GM12878 (cell line): ENCODE measurements around the gene ABCB7. TPM values are rescaled to one million over a fixed set of nuclear protein-coding genes. Genes with fewer than 3 reads are reported as not detected.
A peak's percentile ranks its signal among the peaks of the same experiment; 100 is the strongest.

Experiments used
- ATAC-seq: fragments of 200-7000 bp; cut with Tn5 transposase; 3 replicates; pipeline ENCODE4 v1.9.1; 2020; ENCODE audit warnings: mild to moderate bottlenecking, moderate library complexity
- BruUV-seq: library from RNA; stranded (reverse); fragments of 400-500 nt; replicated peaks from 2 replicates; lab custom pipeline; 2021; lab: Mats Ljungman, UMichigan
- CTCF ChIA-PET: fragments of 300-600 bp; sonication (Branson Sonifier 250); formaldehyde crosslinking; extraction: SDS; loops from one replicate; lab custom pipeline; 2021; ENCODE audit warnings: inconsistent platforms; lab: Yijun Ruan, JAX
- POLR2A ChIA-PET: fragments of 350-600 bp; formaldehyde crosslinking; extraction: SDS; loops from one replicate; lab custom pipeline; 2021; ENCODE audit warnings: inconsistent platforms; lab: Charles Lee
- RAD21 ChIA-PET: fragments of 300-600 bp; sonication (Branson Sonifier 250); formaldehyde crosslinking; loops from one replicate; lab custom pipeline; 2023; ENCODE audit warnings: antibody characterized with exemption; ENCODE audit not compliant: unreplicated experiment; lab: Charles Lee
- SMC1A ChIA-PET: fragments of 300-600 bp; sonication (Branson Sonifier 250); formaldehyde crosslinking; loops from one replicate; lab custom pipeline; 2023; ENCODE audit not compliant: unreplicated experiment, uncharacterized antibody; lab: Charles Lee
- DNase-seq: peaks from one replicate; pipeline ENCODE4 v3.0.0-alpha.2; 2011; ENCODE audit warnings: low read depth, low spot score
- FAIRE-seq: peaks from 3 replicates; lab custom pipeline; 2011; peaks lifted over from hg19 to GRCh38; lab: Jason Lieb, UNC
- H2AFZ ChIP-seq: 2 replicates; pipeline ENCODE4 v1.6.0; 2011; ENCODE audit warnings: low read depth, low read length, control low read depth; ENCODE audit not compliant: control insufficient read depth
- H3K27ac ChIP-seq: 2 replicates; pipeline ENCODE4 v1.5.1; 2011; ENCODE audit warnings: control low read depth; ENCODE audit not compliant: control insufficient read depth, insufficient read depth
- H3K27me3 ChIP-seq, 2 experiments: replicated peaks in 1 of 2; 2 replicates each; pipeline versions ENCODE4 v1.6.0 to v1.6.1; 2011; ENCODE audit warnings: low read length in 1 of 2; ENCODE audit not compliant: control insufficient read depth in 2 of 2, insufficient read depth in 2 of 2
- H3K36me3 ChIP-seq, 2 experiments: 2 replicates each; pipeline ENCODE4 v1.5.1; 2011; ENCODE audit warnings: low read length in 1 of 2; ENCODE audit not compliant: control insufficient read depth in 2 of 2, insufficient read depth in 2 of 2
- H3K4me1 ChIP-seq: 2 replicates; pipeline ENCODE4 v1.6.1; 2011; ENCODE audit warnings: mild to moderate bottlenecking, low read length, moderate library complexity, mixed read lengths; ENCODE audit not compliant: control insufficient read depth, insufficient read depth
- H3K4me2 ChIP-seq: 2 replicates; pipeline ENCODE4 v1.6.0; 2011; ENCODE audit warnings: control low read depth; ENCODE audit not compliant: control insufficient read depth, insufficient read depth
- H3K4me3 ChIP-seq: fragments of 200-600 bp; sonication (generic); 2 replicates; pipeline ENCODE4 v1.5.1; 2016
- H3K79me2 ChIP-seq: 2 replicates; pipeline ENCODE4 v1.6.0; 2011; ENCODE audit warnings: low read length; ENCODE audit not compliant: control insufficient read depth, insufficient read depth
- H3K9ac ChIP-seq: 2 replicates; pipeline ENCODE4 v1.8.0; 2011; ENCODE audit warnings: low read length, control low read depth, mixed read lengths; ENCODE audit not compliant: control insufficient read depth, insufficient read depth
- H3K9me3 ChIP-seq: replicated peaks from 3 replicates; pipeline ENCODE4 v1.5.1; 2011; ENCODE audit warnings: mild to moderate bottlenecking, low read length; ENCODE audit not compliant: control insufficient read depth, insufficient read depth
- H4K20me1 ChIP-seq: 2 replicates; pipeline ENCODE4 v1.6.0; 2011; ENCODE audit not compliant: control insufficient read depth, insufficient read depth
- ATF7 ChIP-seq: fragments of 450-650 bp; IDR thresholded peaks from 2 replicates; pipeline ENCODE4 v1.6.1; 2016; ENCODE audit warnings: low read depth, mild to moderate bottlenecking
- BRCA1 ChIP-seq: IDR thresholded peaks from 2 replicates; pipeline ENCODE4 v1.6.1; 2011; ENCODE audit warnings: low read depth, low read length, improper control_type of control experiment
- CBX3 ChIP-seq: fragments of 200-600 bp; sonication (generic); IDR thresholded peaks from 2 replicates; pipeline ENCODE4 v1.6.1; 2016; ENCODE audit warnings: low read depth, borderline replicate concordance
- MTA2 ChIP-seq: fragments of 450-650 bp; IDR thresholded peaks from 2 replicates; pipeline ENCODE4 v1.6.1; 2016; ENCODE audit warnings: low read depth, mild to moderate bottlenecking, moderate library complexity
- MXI1 ChIP-seq: fragments of 150-350 bp; IDR thresholded peaks from 2 replicates; pipeline ENCODE4 v1.6.1; 2011; ENCODE audit warnings: low read depth, mild to moderate bottlenecking, inconsistent platforms, low read length, improper control_type of control experiment
- MYC ChIP-seq: IDR thresholded peaks from 2 replicates; pipeline ENCODE4 v1.6.1; 2011; ENCODE audit warnings: mild to moderate bottlenecking, low read length, moderate library complexity, inconsistent platforms; ENCODE audit not compliant: insufficient read depth, insufficient replicate concordance, insufficient read length, severe bottlenecking
- POLR2A ChIP-seq: IDR thresholded peaks from 2 replicates; pipeline ENCODE4 v1.6.1; 2011; ENCODE audit warnings: low read depth, mild to moderate bottlenecking, low read length
- SIX5 ChIP-seq: IDR thresholded peaks from 2 replicates; pipeline ENCODE4 v1.6.1; 2011; ENCODE audit warnings: mild to moderate bottlenecking, low read depth, low read length, moderate library complexity; ENCODE audit not compliant: severe bottlenecking
- SMC3 ChIP-seq: IDR thresholded peaks from 2 replicates; pipeline ENCODE4 v1.6.1; 2011; ENCODE audit warnings: low read length, improper control_type of control experiment, borderline replicate concordance
- TBL1XR1 ChIP-seq: IDR thresholded peaks from 2 replicates; pipeline ENCODE4 v1.6.1; 2012; ENCODE audit warnings: low read depth, low read length, improper control_type of control experiment
- TCF12 ChIP-seq: IDR thresholded peaks from 2 replicates; pipeline ENCODE4 v1.6.1; 2011; ENCODE audit warnings: low read depth, mild to moderate bottlenecking, low read length
- TCF7 ChIP-seq: IDR thresholded peaks from 2 replicates; pipeline ENCODE4 v1.6.1; 2014; ENCODE audit warnings: antibody characterized with exemption, borderline replicate concordance
- ZNF207 ChIP-seq: fragments of 450-650 bp; IDR thresholded peaks from 2 replicates; pipeline ENCODE4 v1.6.1; 2014; ENCODE audit warnings: antibody characterized with exemption, mild to moderate bottlenecking, borderline replicate concordance
- ZNF622 ChIP-seq: fragments of 450-650 bp; IDR thresholded peaks from 2 replicates; pipeline ENCODE4 v1.6.1; 2017; ENCODE audit warnings: mild to moderate bottlenecking, inconsistent platforms
- WGBS: methylation state at CpG from one replicate; pipeline ENCODE4 v1.1.6; 2016; ENCODE audit warnings: low lambda C conversion rate; ENCODE audit not compliant: insufficient replicate concordance, insufficient coverage; ENCODE audit errors: missing lambda C conversion rate; 5-methylcytosine and 5-hydroxymethylcytosine counted together
- in situ Hi-C: fragments of 300-500 bp; cut with MboI; formaldehyde crosslinking; loops from 9 replicates; pipeline ENCODE4 v1.14.3; 2018; ENCODE audit warnings: mixed read lengths
- intact Hi-C: fragments of 100-400 bp; cut with micrococcal nuclease; formaldehyde crosslinking; loops from one replicate; pipeline ENCODE4 v1.14.2; 2022; ENCODE audit not compliant: unreplicated experiment
- polyA plus RNA-seq, 11 experiments: library from polyadenylated mRNA; depleted of rRNA in 4 of 11; unstranded in 6 of 11; stranded (reverse) in 5 of 11; fragments of >200 nt; fragmentation: Nextera tagmentation in 4 of 11; fragmentation: Illumina TruSeq in 1 of 11; extraction: Ambion mirVana in 4 of 11; extraction: Trizol in 1 of 11; gene quantifications; 1 replicate in 1 of 11; 2 replicates in 10 of 11; pipeline versions ENCODE4 v1.2.1 to v1.2.3, GENCODE V29; 2011 to 2016; ENCODE audit warnings: inconsistent platforms in 2 of 11, missing spikeins in 2 of 11, low read depth in 1 of 11
- total RNA-seq, 4 experiments: library from RNA; depleted of rRNA in 3 of 4; stranded (reverse); fragments of >200 nt in 3 of 4; fragmentation: Illumina TruSeq in 1 of 4; extraction: Trizol in 1 of 4; gene quantifications; 2 replicates each; pipeline versions ENCODE4 v1.2.1 to v1.2.3, GENCODE V29; 2013 to 2021
- TF ChIP-seq, protein P1 (sequence below): fragments of 450-650 bp; IDR thresholded peaks from 2 replicates; pipeline ENCODE4 v1.6.1; 2017; ENCODE audit warnings: mild to moderate bottlenecking, moderate library complexity
- TF ChIP-seq, protein P2 (sequence below): fragments of 450-650 bp; IDR thresholded peaks from 2 replicates; pipeline ENCODE4 v1.6.1; 2017; ENCODE audit warnings: low read depth, mild to moderate bottlenecking, moderate library complexity
- TF ChIP-seq, protein P3 (sequence below): fragments of 450-650 bp; formaldehyde crosslinking; IDR thresholded peaks from 2 replicates; pipeline ENCODE4 v1.4.0; 2020; ENCODE audit warnings: mild to moderate bottlenecking, moderate library complexity

Gene ABCB7
- total and polyA plus RNA-seq, 10 of the 15 experiments (the other 5 are each of a cell fraction or from before 2014, with no cell fraction given) = 16.8 to 62.7 (median 30.6) TPM

- Histone ChIP-seq H3K27me3 (no peaks in the 10 kb centered on the region), H3K9ac (no peak overlapping the region), H3K36me3 (no peaks in the 10 kb centered on the region), H3K4me3 (no peak overlapping the region), H3K27ac (no peak overlapping the region), H3K79me2 (peaks cover 14% of the 10 kb centered on the region), H4K20me1 (no peaks in the 10 kb centered on the region), H2AFZ (no peak overlapping the region), H3K4me2 (no peak overlapping the region), H3K9me3 (no peaks in the 10 kb centered on the region), H3K4me1 (no peaks in the 10 kb centered on the region; the same call in 1 of the 2 replicates)
- DNase-seq = no peak
- WGBS = 42% methylated on average over 1 of the region's 1 CpG
- FAIRE-seq = no peak
- in situ Hi-C loops = no loop called here
- intact Hi-C loops = no loop called here
- no TSS peak for BruUV-seq
- ChIA-PET RAD21 (no interaction called here), SMC1A (no interaction called here), CTCF (no interaction called here), POLR2A (no interaction called here)
- peak; percentile 23; the same call in 2 of the 3 replicates for ATAC-seq
- no peak for TF ChIP-seq TBL1XR1
- no peak for TF ChIP-seq MTA2
- no peak for TF ChIP-seq BRCA1
- TF ChIP-seq, protein P1, sequence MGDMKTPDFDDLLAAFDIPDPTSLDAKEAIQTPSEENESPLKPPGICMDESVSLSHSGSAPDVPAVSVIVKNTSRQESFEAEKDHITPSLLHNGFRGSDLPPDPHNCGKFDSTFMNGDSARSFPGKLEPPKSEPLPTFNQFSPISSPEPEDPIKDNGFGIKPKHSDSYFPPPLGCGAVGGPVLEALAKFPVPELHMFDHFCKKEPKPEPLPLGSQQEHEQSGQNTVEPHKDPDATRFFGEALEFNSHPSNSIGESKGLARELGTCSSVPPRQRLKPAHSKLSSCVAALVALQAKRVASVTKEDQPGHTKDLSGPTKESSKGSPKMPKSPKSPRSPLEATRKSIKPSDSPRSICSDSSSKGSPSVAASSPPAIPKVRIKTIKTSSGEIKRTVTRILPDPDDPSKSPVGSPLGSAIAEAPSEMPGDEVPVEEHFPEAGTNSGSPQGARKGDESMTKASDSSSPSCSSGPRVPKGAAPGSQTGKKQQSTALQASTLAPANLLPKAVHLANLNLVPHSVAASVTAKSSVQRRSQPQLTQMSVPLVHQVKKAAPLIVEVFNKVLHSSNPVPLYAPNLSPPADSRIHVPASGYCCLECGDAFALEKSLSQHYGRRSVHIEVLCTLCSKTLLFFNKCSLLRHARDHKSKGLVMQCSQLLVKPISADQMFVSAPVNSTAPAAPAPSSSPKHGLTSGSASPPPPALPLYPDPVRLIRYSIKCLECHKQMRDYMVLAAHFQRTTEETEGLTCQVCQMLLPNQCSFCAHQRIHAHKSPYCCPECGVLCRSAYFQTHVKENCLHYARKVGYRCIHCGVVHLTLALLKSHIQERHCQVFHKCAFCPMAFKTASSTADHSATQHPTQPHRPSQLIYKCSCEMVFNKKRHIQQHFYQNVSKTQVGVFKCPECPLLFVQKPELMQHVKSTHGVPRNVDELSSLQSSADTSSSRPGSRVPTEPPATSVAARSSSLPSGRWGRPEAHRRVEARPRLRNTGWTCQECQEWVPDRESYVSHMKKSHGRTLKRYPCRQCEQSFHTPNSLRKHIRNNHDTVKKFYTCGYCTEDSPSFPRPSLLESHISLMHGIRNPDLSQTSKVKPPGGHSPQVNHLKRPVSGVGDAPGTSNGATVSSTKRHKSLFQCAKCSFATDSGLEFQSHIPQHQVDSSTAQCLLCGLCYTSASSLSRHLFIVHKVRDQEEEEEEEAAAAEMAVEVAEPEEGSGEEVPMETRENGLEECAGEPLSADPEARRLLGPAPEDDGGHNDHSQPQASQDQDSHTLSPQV = no peak
- TF ChIP-seq, protein P2, sequence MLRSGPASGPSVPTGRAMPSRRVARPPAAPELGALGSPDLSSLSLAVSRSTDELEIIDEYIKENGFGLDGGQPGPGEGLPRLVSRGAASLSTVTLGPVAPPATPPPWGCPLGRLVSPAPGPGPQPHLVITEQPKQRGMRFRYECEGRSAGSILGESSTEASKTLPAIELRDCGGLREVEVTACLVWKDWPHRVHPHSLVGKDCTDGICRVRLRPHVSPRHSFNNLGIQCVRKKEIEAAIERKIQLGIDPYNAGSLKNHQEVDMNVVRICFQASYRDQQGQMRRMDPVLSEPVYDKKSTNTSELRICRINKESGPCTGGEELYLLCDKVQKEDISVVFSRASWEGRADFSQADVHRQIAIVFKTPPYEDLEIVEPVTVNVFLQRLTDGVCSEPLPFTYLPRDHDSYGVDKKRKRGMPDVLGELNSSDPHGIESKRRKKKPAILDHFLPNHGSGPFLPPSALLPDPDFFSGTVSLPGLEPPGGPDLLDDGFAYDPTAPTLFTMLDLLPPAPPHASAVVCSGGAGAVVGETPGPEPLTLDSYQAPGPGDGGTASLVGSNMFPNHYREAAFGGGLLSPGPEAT = no peak
- TF ChIP-seq ATF7 = no peak
- no peak for TF ChIP-seq ZNF207
- TF ChIP-seq, protein P3, sequence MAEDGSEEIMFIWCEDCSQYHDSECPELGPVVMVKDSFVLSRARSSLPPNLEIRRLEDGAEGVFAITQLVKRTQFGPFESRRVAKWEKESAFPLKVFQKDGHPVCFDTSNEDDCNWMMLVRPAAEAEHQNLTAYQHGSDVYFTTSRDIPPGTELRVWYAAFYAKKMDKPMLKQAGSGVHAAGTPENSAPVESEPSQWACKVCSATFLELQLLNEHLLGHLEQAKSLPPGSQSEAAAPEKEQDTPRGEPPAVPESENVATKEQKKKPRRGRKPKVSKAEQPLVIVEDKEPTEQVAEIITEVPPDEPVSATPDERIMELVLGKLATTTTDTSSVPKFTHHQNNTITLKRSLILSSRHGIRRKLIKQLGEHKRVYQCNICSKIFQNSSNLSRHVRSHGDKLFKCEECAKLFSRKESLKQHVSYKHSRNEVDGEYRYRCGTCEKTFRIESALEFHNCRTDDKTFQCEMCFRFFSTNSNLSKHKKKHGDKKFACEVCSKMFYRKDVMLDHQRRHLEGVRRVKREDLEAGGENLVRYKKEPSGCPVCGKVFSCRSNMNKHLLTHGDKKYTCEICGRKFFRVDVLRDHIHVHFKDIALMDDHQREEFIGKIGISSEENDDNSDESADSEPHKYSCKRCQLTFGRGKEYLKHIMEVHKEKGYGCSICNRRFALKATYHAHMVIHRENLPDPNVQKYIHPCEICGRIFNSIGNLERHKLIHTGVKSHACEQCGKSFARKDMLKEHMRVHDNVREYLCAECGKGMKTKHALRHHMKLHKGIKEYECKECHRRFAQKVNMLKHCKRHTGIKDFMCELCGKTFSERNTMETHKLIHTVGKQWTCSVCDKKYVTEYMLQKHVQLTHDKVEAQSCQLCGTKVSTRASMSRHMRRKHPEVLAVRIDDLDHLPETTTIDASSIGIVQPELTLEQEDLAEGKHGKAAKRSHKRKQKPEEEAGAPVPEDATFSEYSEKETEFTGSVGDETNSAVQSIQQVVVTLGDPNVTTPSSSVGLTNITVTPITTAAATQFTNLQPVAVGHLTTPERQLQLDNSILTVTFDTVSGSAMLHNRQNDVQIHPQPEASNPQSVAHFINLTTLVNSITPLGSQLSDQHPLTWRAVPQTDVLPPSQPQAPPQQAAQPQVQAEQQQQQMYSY (CRISPR knock-in tag) = no peak
- no peak for TF ChIP-seq TCF12
- no peak for TF ChIP-seq ZNF622
- no peak for TF ChIP-seq POLR2A
- no peak for TF ChIP-seq CBX3
- no peak for TF ChIP-seq SMC3
- no peak for TF ChIP-seq TCF7
- no peak for TF ChIP-seq MYC
- TF ChIP-seq MXI1 = no peak
- TF ChIP-seq SIX5 = no peak
Measured at GRCh38 chrX:75149654-75150053, 6.4 kb downstream of the ABCB7 start.
